ENCODE data around the gene TRPM2. TPM values are rescaled to one million over a fixed set of nuclear protein-coding genes. Genes with fewer than 3 reads are reported as not detected.

Gene TRPM2
- total RNA-seq, 4 donors from 2014 or later = 1.6 to 3.5 (median 2.7) TPM

DNA sequence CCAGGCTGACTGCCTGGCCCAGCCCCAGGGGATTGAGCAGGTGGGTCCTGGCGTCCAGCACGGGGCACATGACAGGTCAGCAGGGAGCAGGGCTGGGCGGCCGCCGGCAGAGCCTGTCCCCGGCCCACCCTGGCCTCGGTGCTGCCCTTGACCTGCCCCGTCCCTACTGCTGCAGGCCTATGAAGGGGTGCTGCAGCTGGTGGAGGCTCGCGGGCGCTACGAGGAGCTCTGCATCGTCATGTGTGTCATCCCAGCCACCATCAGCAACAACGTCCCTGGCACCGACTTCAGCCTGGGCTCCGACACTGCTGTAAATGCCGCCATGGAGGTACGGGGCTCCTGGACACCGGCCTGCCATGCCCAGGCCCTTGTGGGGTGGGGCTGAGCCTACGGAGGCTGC lies 29.8 kb upstream of the TRPM2 start:
- TF ChIP-seq POLR2AphosphoS5 (IDR thresholded peaks at IDR 0.05) (no peak), EP300 (IDR thresholded peaks at IDR 0.05) (no peak)
- TF ChIP-seq, protein P1, sequence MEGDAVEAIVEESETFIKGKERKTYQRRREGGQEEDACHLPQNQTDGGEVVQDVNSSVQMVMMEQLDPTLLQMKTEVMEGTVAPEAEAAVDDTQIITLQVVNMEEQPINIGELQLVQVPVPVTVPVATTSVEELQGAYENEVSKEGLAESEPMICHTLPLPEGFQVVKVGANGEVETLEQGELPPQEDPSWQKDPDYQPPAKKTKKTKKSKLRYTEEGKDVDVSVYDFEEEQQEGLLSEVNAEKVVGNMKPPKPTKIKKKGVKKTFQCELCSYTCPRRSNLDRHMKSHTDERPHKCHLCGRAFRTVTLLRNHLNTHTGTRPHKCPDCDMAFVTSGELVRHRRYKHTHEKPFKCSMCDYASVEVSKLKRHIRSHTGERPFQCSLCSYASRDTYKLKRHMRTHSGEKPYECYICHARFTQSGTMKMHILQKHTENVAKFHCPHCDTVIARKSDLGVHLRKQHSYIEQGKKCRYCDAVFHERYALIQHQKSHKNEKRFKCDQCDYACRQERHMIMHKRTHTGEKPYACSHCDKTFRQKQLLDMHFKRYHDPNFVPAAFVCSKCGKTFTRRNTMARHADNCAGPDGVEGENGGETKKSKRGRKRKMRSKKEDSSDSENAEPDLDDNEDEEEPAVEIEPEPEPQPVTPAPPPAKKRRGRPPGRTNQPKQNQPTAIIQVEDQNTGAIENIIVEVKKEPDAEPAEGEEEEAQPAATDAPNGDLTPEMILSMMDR (IDR thresholded peaks at IDR 0.05) = no peak
- intact Hi-C loops (cut with DNase I) = no loop called here
- no peak for DNase-seq (ENCODE audit: extremely low spot score)
- H3K27me3 ChIP-seq = no peaks in the 10 kb centered on the region
- peaks cover 28 to 100% (median 95%) of the 10 kb centered on the region in 4 donors for H3K36me3 ChIP-seq
- H3K4me1 ChIP-seq = no peaks in the 10 kb centered on the region
- H3K9me3 ChIP-seq = no peaks in the 10 kb centered on the region
- no peak overlapping the region for H3K27ac ChIP-seq (replicated peaks in 1 of 4)
- no CpG with 5 or more reads among the region's 20 CpGs for WGBS
- H3K4me3 ChIP-seq = no peak overlapping the region

DNA sequence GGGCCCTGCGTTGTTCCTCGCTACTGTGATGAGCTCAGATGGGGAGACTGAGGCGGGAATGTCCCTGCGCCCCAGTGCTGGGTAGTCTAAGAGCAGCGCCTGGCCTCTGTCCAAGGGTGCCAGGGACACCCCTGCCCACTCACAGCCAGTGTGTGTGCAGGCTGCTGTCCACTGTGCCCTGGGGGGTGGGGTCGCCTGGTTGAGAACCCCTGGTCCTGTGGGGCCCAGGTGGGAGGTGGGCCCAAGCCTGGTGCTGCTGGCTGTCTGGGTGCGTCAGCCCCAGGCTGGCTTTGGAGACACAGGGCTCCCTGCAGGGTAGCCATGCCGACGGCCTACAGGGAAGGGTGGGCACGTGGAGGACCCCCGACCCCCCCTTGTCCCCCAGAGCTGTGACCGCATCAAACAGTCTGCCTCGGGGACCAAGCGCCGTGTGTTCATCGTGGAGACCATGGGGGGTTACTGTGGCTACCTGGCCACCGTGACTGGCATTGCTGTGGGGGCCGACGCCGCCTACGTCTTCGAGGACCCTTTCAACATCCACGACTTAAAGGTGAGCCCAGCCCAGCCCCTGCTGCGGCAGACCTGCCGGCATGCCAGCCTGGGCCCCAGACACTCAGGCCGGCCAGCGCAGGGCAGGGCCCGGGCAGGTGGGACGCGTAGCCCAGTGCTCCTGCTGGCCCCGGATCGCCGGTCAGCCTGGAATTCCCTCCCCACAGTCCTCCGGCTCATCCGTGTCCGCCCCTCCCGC lies 29.1 kb upstream of the TRPM2 start:
- Histone ChIP-seq H3K27ac (replicated peaks in 1 of 4) (no peak overlapping the region), H3K4me3 (no peak overlapping the region), H3K27me3 (no peaks in the 10 kb centered on the region), H3K4me1 (no peaks in the 10 kb centered on the region), H3K36me3 (peaks cover 26 to 93% (median 88%) of the 10 kb centered on the region in 4 donors), H3K9me3 (no peaks in the 10 kb centered on the region)
- no peak for DNase-seq (ENCODE audit: extremely low spot score)
- intact Hi-C loops (cut with DNase I) = no loop called here
- TF ChIP-seq POLR2A (IDR thresholded peaks at IDR 0.05; ENCODE audit: low read depth) = no peak
- no peak for TF ChIP-seq POLR2AphosphoS5 (IDR thresholded peaks at IDR 0.05)
- TF ChIP-seq, protein P1 (IDR thresholded peaks at IDR 0.05) = no peak
- no peak for TF ChIP-seq EP300 (IDR thresholded peaks at IDR 0.05)
- WGBS = 96% methylated on average over 4 of the region's 37 CpGs

DNA sequence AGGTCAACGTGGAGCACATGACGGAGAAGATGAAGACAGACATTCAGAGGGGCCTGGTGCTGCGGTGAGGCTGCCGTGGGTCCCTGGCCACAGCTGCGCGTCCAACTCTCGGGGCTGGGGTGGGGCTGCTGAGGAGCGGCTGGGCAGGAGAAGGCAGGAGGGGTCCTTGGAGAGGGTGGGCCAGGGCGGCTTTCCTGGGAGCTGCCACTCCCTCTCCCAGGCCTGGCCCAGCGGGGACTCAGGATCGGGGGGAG lies 28.6 kb upstream of the TRPM2 start:
- Histone ChIP-seq H3K36me3 (peaks cover 26 to 93% (median 85%) of the 10 kb centered on the region in 4 donors), H3K9me3 (no peaks in the 10 kb centered on the region), H3K4me1 (no peaks in the 10 kb centered on the region), H3K4me3 (no peak overlapping the region), H3K27ac (replicated peaks in 1 of 4) (no peak overlapping the region), H3K27me3 (no peaks in the 10 kb centered on the region)
- no peak for TF ChIP-seq POLR2A (IDR thresholded peaks at IDR 0.05; ENCODE audit: low read depth)
- no peak for TF ChIP-seq POLR2AphosphoS5 (IDR thresholded peaks at IDR 0.05)
- TF ChIP-seq, protein P1 (IDR thresholded peaks at IDR 0.05) = no peak
- TF ChIP-seq EP300 (IDR thresholded peaks at IDR 0.05) = no peak
- no CpG with 5 or more reads among the region's 11 CpGs for WGBS
- intact Hi-C loops (cut with DNase I) = no loop called here
- no peak for DNase-seq (ENCODE audit: extremely low spot score)

DNA sequence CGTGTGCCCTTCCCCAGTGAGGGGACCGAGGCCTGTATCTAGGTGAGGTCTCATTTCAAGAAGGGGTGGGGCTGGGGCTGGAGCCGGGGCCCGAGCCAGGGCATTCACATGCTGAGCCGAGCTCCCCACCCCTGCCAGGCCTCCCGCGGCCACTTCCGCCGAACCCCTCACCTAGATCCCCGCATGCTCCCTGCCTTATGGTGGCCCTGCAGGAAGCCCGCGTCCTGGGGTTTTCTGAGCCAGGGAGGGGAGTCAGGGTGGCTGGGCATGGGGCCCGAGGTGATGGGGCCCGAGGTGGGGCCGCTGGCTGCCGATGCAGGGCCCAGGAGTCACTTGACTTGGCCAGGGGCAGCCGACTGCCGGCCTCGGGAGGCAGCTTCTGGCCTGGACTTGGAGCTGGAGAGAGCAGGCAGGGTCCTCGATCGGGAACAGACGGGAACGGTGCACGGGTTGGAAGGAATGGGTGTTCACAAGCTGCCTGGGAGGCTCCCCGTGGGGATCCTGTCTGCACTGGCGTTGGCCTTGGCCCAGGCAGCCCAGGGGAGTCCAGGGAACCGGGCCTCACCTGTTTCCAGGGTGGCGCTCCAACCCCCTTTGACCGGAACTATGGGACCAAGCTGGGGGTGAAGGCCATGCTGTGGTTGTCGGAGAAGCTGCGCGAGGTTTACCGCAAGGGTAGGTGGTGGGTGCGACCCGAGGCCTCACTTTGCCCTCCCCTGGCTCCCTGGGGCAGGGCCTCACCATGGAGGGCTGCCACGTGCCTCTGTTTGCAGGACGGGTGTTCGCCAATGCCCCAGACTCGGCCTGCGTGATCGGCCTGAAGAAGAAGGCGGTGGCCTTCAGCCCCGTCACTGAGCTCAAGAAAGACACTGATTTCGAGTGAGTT lies 27.8 kb upstream of the TRPM2 start:
- intact Hi-C loops (cut with DNase I) = no loop called here
- H3K36me3 ChIP-seq = peaks cover 26 to 93% (median 85%) of the 10 kb centered on the region in 4 donors

More for the DNA sequence above, 27.8 kb upstream of the TRPM2 start:
- Histone ChIP-seq H3K27ac (replicated peaks in 1 of 4) (no peak overlapping the region), H3K27me3 (no peaks in the 10 kb centered on the region), H3K4me1 (no peaks in the 10 kb centered on the region), H3K4me3 (no peak overlapping the region), H3K9me3 (no peaks in the 10 kb centered on the region)
- TF ChIP-seq POLR2AphosphoS5 (IDR thresholded peaks at IDR 0.05) (no peak), POLR2A (IDR thresholded peaks at IDR 0.05; ENCODE audit: low read depth) (no peak), EP300 (IDR thresholded peaks at IDR 0.05) (no peak)
- TF ChIP-seq, protein P1 (IDR thresholded peaks at IDR 0.05) = no peak
- 88% methylated on average over 23 of the region's 44 CpGs for WGBS
- DNase-seq (ENCODE audit: extremely low spot score) = no peak
